IMR-90 (cell line): Measurements from ENCODE around the gene UBTD1.

ENCODE experiments used
- BHLHE40 ChIP-seq: fragments of 150-350 bp; IDR thresholded peaks from 2 replicates; pipeline ENCODE4 v1.6.1; 2016; ENCODE audit warnings: mild to moderate bottlenecking, low read depth, low read length
- CEBPB ChIP-seq: IDR thresholded peaks from 2 replicates; pipeline ENCODE4 v1.6.1; 2012; ENCODE audit warnings: low read depth, low read length, improper control_type of control experiment
- CHD1 ChIP-seq: IDR thresholded peaks from 2 replicates; pipeline ENCODE4 v1.6.1; 2012; ENCODE audit warnings: low read depth, low read length, improper control_type of control experiment
- CTCF ChIP-seq: conservative IDR thresholded peaks from 2 replicates; pipeline ENCODE4 v1.5.1; 2012; ENCODE audit warnings: mild to moderate bottlenecking, low read depth, low read length, improper control_type of control experiment
- ELK1 ChIP-seq: fragments of 150-350 bp; IDR thresholded peaks from 2 replicates; pipeline ENCODE4 v1.6.1; 2016; ENCODE audit warnings: low read depth, mild to moderate bottlenecking, low read length, moderate library complexity, borderline replicate concordance
- FOS ChIP-seq: fragments of 150-350 bp; IDR thresholded peaks from 2 replicates; pipeline ENCODE4 v1.6.1; 2016; ENCODE audit warnings: low read depth, low read length
- MAZ ChIP-seq: IDR thresholded peaks from 2 replicates; pipeline ENCODE4 v1.6.1; 2012; ENCODE audit warnings: low read depth, mild to moderate bottlenecking, low read length, improper control_type of control experiment, moderate library complexity, borderline replicate concordance
- MXI1 ChIP-seq: IDR thresholded peaks from 2 replicates; pipeline ENCODE4 v1.6.1; 2012; ENCODE audit warnings: low read depth, mild to moderate bottlenecking, low read length, moderate library complexity, borderline replicate concordance
- POLR2A ChIP-seq: IDR thresholded peaks from 2 replicates; pipeline ENCODE4 v1.6.1; 2012; ENCODE audit warnings: mild to moderate bottlenecking, low read depth, low read length
- RAD21 ChIP-seq: IDR thresholded peaks from 2 replicates; pipeline ENCODE4 v1.6.1; 2012; ENCODE audit warnings: low read length, improper control_type of control experiment
- RCOR1 ChIP-seq: IDR thresholded peaks from 2 replicates; pipeline ENCODE4 v1.6.1; 2012; ENCODE audit warnings: mild to moderate bottlenecking, low read length, improper control_type of control experiment; ENCODE audit not compliant: insufficient replicate concordance
- RFX5 ChIP-seq: IDR thresholded peaks from 2 replicates; pipeline ENCODE4 v1.8.0; 2012; ENCODE audit warnings: low read depth, mild to moderate bottlenecking, low read length, moderate library complexity
- SMC3 ChIP-seq: fragments of 150-350 bp; IDR thresholded peaks from 2 replicates; pipeline ENCODE4 v1.6.1; 2016; ENCODE audit warnings: low read depth, mild to moderate bottlenecking, antibody characterized with exemption, low read length, moderate library complexity
- USF2 ChIP-seq: fragments of 150-350 bp; IDR thresholded peaks from 2 replicates; pipeline ENCODE4 v1.6.1; 2017; ENCODE audit warnings: mild to moderate bottlenecking, antibody characterized with exemption, low read length, low read depth

- TF ChIP-seq CTCF (no peak), POLR2A (no peak), RCOR1 (no peak), ELK1 (no peak), USF2 (no peak), RAD21 (no peak), MAZ (no peak), SMC3 (no peak), CHD1 (no peak), CEBPB (no peak), BHLHE40 (no peak), RFX5 (no peak), MXI1 (no peak), FOS (no peak)
Measured at GRCh38 chr10:97520520-97520919, 21.8 kb downstream of the UBTD1 start.
